ENCODE data around the gene PNMT.

PNMT gene

DNA sequence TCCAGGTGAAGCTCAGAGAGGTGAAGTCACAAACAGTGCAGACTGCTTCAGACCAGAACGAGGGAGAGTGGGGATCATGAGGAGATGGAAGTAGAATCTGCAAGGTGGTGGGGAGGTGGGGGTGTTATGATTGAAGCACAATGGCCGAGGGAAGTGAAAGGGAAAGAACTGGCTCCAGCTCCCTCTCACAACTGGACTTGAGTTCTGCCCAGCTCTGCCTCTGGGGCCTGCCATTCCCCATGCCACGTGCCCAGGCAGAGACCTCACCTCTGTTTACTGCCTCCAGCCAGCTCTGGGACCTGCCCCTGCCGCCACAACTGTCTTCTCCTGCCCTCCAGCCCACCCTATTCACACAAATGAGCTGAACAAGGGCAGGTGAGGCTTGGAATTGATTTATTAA, 2.5 kb downstream of the PNMT start:
- DNase-seq = no peak

DNA sequence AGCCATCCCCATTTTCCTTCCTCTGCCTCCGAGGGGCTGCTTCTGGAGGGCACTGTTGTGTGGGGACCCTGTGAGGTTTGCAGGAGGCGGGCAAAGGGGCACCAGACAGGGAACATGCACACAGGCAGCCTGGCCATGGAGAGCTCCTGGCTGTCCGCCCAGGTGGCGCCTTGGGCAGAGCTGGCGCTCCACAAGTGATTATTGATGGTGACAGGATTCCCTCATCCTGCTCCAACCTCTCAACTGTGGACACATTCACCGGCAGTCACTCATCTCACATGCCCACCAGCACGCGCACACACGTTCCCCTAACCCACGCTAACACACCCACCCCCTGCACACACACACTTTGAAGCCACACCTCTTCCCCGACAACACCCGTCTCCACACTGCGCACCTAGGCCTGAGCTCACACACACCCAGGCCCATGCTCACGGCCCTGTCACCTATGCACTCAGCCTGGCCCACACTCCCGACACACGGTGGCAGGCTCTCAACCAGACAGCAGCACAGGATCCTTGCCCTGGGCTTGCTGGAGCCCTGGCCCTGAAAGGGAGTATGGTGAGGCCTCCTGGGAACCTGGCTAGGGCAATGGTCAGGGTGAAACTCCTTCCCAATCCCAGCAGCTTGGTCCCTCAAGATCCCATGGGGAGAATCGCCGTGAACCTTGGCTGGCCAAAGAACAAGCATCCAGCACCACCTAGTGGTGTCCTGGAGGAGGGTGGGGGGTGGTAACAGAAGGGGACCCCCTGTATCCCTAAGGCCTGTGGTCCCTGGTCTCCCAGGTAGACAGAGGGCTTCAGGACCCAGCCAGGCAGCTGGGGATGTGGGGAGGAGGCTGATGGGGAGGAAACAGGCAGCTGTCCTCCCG, 3.6 kb downstream of the PNMT start:
- DNase-seq = no peak

DNA sequence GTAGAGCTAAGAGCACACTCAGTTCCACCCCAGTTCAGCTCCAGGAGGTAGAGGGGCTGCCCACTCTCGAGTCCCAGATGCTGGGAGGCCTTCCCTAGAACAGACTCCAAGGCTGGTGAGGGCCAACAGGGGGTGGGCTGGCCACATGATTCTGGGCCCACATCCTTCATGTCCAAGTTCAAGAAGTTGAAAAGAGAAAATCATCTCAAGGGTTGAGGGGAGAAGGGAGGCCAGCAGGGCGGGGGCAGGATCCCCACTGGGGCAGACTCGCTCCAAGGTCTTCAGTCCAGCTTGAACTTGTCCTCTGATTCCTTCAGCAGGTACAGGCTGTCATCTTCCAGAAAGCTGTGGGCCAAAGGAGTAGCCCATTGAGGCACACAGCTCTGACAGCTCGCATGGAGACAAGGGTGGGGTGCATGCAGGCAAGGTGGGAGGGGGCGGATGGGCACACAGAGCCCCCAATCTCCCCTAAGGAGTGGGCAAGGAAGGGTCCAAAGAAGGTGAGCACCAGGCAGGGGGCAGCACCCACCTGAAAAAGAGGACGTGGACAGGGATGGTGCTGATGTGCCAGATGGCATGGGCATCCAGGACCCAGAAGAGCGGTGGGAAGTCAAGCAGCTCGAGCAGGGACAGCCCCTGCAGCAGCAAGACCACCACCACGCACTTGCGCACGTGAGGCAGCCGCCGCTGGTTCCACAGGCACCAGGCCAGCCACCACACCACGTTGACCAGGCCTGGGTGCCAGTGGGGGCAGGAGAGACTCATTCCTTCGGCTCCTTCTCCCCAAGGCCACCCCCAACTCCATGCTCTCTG, 4.5 kb downstream of the PNMT start:
- DNase-seq = no peak

DNA sequence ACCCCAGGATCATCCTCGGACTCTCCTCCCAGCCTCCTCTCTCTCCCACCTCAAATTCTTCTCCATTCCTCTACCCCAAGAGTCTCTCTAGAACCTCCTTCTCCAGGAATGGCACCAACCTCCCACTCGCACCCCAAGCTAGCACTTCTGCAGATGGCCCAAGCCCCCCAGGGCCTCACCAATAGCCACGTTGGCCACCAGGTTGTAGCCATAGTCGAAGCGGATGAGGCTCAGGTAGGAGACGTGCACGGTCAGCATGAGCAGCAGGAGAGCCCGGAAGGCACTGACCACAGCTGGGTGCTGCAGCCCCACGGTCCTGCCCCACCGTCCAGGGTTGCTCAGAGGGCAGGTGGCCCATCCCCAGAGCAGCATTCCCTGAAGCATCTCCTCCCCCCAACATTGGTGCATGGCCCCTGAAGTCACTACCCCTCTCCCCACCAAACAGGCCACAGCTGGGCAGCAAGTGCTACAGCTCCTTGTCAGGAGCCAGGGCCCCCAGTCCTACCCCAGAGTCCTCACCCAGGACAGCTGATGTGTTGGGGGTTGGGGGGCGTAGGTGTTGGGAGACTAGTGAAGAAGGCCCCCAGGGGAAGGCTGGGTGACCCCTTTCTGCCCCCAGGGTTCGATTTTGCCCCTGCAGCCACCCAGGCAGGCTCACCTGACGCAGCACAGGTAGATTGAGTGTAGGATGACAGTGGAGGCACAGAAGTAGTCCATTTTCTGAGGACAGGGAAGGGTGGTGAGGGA, 5.3 kb downstream of the PNMT start:
- DNase-seq = no peak

DNA sequence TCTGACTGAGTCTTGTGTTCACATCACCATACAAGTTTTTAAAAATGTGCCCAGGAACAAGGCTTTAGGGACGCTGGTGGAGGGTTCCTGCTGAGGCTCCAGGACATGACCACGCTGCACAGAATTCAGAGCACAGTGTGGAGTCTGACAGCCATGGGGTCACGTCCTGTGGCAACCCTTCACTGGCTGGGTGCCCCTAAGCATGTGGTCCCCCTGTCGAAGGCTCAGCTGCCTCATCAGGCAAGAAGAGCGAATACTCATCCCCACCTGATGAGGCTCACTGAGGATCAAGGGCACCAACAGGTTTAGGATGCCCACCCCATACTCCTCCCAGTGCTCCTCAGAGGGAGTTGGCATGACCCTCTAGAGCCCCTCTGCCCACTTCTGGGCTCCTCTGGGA, 5.9 kb downstream of the PNMT start:
- DNase-seq = no peak

DNA sequence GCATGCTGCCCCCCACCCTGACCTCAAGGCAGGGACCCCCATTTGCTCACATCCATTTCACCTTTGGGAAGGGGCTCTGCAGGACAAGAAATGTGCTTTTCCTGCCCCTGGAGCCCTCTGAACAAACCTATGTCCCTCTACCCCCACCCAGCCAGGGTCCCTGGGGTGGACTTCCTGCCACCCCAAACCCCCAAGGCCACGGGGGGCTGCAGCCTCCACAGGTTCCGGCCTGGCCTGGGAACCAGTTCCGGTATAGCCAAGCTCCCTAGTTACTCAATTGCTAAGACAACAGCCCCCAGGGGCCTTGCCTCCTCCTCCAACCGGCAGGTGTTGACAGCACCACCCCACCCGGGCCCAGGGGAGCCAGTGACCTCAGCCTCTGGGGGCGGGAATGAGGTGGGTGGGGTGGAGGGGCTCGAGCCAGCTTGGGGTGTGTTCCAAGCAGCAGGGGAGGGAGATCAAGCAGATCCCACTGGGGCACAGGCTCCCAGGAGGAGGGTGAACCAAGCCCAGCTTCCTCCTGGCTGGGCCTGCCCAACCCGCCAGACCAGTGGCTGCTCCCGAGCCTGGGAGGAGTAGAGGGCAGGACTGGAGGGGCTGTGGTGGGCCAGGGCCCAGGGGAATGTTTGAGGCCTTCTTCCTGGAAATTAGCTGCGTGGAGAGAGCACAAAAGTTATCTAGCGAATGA, 6.6 kb downstream of the PNMT start:
- no peak for DNase-seq

DNA sequence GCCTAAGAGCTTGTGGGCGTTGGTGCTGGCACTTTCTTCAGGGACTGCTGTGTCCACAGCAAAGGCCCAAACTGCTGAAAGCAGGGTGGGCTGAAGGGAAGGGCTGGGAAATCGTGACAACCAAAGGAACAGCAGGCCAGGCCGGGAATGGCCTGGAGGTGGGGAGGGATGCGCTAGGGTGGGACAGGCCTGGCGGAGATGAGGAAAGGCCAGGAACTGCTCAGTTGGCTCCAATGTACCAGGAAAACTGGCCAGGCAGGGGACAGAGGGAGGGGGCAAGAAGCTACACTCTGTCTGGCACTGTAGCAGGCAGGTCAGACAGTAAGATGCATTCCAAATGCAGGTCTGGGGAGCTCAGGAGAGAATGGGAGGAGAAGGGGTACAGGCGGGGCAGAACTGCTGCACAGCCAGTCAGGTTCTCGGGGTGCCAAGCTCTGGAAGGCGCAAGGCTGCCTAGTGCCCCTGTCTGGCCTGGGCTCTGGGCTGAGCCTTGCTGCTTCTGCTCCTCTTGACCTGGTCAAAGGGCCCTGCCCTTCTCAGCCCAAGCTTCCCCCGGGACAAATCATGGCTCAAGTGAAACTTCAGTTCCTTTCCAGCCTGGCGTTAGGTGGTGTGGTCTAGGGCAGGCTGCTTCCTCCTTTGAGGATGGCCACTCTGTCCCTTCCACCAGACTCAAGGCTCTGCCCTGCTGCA, 7.3 kb downstream of the PNMT start:
- DNase-seq = no peak

DNA sequence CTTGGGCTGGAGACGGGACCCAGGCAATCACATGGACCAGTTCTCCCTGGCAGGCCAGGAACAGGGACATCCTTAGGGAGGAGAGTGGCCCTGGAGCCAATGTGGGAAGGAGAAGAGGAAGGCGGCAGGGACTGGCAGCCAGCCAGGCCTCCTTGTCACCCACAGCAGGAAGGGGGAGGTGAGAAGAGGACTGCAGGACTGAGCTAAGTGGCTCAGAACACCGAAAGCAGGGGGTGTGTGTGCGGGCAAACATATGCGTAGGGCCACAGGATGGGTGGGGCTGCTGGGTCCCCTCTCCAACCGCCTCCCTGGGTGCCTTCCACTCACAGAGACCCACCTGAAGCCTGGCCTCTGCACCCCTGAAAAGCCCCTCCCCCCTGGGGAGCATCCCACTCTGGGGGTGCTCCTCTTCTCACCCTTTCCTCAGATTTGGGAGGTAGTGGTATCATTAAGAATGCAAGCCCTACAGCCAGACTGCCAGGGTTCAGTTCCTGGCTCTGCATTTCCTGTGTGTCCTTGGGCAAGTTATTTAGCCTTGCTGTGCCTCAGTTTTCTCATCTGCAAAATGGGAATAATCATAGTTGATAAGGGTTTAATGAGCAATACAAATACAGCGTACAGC, 8.1 kb downstream of the PNMT start:
- no peak for DNase-seq

DNA sequence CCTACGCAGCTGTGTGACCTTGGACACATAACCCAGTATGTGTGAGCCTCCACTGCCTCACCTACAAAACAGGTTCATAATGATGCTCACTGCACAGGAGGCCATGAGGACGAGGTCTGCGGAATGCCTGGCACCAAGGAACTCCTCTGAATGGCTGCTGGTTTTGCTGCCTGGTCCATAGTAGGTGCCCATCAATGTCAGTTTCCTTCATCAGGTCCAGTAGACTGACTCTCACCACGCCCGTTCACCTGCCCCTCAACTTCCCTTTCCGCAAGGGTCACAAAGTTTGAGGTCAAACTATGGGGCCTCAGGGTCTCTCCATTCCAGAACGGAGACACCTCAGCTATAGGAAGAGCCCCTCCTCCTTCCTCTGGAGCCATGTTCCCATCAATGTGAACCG, 8.8 kb downstream of the PNMT start:
- no peak for DNase-seq

DNA sequence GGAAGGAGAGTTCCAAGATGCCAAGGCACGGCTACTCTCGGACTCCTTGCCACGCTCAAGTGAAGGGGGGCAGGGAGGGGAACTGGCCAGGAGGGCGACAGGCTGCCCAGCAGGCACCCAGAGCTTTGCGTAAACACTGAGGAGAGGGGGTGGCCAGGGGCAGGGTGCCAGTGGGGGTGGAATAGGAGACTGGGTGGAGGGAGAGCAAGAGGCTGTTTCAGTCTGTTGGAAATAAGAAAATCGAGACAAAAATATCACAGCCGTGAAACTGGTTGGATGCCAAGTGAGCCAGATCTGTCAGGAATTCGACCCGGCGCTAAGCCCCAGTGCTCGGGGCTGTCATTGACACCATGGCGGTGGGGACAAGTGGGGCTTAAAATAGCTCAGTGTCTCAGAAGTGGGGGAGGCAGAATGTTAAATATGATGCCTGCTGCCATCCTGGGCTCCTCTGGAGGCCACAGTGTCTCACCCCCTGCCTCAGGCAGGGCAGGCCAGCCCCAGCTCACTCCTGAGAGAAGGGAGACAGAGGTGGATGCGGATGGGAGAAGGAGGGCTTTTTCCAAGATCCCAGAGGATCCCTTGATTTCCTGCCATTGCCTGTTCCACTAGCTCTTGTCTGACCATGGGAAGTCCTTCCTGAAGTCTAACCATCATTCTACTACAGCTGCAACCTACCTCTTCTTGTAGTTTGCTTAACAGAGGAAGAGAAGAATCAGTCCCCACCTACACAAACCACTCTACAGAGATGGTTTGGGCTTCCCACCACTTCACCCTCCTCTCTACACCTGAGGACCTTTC, 9.5 kb downstream of the PNMT start:
- no peak for DNase-seq

DNA sequence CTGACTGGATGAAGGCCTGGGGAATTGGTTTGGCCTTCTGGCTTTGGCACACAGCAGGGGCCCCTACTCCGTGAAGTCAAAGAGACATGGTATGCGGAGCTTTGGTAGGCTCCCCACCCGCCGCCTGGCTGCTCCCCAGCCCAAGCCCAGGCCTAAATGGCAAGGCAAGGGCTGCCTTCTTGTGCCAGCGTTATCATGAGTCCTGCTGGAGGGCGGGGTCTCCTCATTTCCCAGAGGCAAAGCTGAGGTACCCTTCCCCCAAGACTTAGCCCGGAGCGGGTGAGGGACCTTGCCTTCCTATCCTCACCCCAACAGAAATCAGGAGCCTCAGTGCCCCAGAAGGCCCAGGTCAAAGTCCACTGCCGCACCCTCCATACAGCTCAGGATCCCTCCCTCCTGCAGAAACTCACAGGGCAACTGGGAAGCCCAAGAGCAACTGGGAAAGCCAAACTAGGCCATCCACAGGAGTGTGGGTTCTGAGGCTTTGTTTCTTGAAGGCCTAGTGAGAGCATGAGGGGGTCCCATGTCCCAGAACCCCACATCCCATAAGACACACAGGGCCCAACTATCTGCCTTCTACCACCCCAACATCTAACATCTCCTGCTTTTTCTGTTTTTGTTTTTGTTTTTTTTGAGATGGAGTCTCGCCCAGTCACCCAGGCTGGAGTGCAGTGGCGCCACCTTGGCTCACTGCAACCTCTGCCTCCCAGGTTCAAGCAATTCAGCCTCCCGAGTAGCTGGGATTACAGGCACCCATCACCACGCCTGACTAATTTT, 10.3 kb downstream of the PNMT start:
- DNase-seq = no peak

DNA sequence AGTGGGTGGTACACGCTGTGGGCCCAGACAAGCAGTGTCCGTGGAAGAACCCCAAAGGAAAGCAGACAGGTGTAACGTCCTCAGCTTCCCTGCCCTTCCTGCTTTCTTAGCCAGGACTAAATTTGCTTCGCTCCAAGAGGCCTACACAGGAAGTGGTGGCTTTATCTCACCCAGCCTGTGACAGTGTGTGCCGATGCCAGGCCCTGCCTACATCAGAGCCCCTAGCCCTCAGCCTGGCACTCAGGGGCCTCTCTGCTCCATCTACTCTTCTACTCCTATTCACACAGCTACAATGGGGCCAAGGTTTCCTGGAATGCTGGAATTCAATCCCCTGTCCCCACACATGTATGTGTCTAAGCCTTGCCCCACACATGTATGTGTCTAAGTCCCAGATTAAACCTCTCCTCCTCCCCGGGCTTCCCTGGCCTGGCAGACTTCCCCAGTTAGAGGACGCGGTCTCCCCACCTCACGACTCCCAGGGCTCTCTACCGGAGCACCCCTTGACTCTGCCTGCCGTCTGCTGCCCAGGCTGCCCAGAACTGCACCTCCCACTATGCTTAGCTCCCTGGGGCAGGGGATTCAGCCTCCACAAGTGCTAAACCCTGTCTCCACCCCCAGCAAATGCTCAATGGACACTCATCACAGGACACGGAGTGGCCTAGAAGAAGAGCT, 11.4 kb downstream of the PNMT start:
- DNase-seq = no peak

DNA sequence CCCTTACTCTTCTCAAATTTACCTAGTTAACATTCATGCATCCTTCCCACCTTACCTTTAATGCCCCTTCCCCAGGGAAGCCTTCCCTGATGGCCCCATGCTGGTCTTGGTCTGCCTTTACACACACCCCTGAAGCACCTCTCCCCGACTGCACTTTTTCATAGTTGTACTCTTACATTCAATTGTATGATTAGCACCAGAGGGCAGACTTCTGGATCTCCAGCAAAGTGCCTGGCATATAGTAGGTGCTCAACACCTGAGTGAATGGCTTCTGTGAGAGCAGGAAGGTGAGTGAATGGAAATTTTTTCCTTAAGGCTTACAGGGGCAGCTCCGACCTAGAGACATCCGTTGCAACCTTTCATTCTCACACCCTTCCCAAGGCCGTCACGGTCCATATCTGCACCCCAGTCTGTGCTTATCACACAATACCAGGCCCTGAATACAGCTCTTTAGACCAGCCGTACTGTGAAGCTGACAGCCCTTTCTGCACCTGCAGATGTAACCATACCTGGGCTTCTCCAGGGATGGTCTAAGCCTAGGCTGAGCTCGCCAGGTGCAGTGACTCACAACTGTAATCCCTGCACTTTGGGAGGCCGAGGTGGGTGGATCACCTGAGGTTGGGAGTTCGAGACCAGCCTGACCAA, 15.2 kb downstream of the PNMT start:
- DNase-seq = no peak

DNA sequence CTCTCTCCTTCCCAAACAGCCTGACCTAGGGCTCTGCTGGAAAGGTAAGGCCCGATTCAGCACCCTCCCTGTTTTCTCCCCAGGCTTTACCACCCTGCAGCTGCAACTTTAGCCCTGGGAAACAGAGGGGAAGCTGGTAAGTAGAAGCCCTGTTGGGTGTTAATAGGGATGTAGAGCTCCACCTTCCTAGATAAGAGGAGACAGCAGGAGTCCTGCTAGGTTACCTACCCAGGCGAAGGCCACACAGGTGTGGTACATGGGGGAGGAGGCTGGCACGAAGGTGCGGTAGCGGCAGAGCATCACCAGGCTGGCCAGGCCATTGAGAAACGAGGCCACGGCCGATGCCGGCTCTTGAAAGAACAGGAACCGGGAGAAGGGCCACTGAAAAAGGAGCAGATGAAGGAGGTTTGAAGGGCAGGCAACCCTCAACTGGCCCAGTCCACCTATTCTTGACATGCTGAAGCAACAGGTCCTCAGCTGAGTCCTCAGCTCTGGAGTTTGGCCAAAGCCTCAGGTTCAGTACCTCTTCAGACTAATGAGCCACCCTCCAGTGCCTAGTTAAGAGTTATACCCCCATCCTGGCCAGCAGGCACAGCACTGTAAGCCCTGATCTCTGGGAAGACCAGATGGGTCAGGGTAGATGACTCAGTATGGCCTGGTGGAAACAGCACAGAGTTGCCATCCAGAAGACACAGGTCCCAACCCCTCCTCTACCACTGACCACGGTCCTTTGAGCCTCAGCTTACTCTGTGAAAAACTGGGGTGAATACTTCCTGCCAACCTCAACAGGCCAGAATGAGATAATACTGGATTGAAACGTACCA, 16.3 kb downstream of the PNMT start:
- no peak for DNase-seq

DNA sequence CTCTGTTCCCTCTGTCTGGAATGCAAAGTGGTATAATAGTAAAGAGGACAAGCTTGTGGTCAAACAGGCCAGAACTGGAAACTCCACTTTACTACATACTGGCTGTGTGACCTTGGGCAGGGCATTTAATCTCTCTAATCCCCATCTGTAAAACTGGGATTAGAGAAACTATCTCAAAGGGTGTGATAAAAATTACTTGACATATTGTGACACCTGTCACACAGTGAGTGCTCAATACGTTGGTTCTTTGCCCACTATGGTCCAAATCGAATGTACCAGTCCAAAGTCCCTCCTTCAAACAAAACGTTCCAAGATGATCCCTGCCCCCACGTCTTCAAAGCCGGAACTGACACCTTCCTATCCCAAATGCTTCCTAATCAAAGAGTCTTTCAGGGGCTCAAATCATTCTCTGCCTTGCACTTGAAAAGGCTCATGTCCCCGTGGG, 18.9 kb downstream of the PNMT start:
- DNase-seq = no peak

DNA sequence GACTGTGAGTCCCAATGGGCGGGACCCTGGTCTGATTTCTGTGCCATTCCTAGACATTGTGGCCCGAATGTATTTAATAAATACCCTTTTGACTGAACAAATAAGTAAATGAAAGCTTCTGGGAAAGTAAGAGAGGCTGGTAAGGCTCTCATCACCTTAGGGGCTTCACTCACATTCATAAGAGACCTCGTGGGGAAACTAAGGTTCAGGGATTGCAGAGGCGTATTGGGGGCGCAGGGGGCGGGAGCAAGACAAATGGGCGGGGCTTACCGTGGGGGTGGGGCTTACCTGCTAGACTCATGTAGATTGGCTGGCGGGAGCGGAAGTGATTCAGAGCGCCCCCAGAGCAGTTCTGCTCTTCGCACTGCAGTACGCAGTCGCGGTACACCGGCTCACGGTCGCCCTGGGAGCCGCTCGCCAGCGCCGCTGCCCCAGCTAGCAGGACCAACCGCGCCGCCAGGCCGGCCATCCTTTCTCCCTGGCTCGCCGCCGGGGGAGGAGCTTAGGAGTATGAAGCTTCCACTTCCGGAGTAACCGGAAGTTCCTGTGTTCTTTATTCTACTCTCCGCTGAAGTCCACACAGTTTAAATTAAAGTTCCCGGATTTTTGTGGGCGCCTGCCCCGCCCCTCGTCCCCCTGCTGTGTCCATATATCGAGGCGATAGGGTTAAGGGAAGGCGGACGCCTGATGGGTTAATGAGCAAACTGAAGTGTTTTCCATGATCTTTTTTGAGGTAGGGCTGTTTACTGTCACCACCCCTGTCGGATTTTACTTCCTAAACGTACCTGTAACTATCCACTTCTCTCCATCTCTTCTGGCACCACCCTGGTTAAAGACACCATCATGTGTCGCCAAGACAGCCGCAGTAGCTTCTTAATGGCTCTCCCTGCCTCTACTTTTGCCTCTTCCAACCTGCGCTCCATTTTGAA, 19.6 kb downstream of the PNMT start, which contains the start of gene PGAP3:
Gene PGAP3, minus strand, starts transcription at position 512 of the 929 bp plus-strand sequence. Its CDS starts 43 bp downstream, at position 469.
- peak; percentile 81 for DNase-seq

DNA sequence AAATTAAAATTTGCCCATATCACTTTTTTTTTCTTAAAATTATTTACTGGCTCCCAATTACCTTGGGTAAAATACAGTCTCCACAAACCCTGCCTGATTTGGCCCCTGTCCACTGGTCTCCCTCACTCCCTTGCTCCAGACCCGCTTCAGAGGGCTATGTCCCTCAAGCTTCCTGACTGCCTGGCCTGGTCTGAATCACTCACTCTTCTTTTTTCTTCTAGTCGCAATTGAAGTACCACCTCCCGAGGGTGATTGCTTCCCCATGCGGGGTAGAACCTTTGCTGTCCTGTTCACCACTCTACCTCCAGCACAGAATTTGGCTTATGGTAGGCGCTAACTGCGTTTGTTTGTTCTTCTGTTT, 20.2 kb downstream of the PNMT start:
- no peak for DNase-seq
